GM18499 (cell line): ENCODE measurements around the gene NCBP2.

Source experiments
- ATAC-seq: cut with Tn5 transposase; IDR thresholded peaks from one replicate; pipeline ENCODE4 v1.9.1; 2021; ENCODE audit warnings: moderate number of reproducible peaks; ENCODE audit not compliant: insufficient read depth, unreplicated experiment

Gene NCBP2

DNA sequence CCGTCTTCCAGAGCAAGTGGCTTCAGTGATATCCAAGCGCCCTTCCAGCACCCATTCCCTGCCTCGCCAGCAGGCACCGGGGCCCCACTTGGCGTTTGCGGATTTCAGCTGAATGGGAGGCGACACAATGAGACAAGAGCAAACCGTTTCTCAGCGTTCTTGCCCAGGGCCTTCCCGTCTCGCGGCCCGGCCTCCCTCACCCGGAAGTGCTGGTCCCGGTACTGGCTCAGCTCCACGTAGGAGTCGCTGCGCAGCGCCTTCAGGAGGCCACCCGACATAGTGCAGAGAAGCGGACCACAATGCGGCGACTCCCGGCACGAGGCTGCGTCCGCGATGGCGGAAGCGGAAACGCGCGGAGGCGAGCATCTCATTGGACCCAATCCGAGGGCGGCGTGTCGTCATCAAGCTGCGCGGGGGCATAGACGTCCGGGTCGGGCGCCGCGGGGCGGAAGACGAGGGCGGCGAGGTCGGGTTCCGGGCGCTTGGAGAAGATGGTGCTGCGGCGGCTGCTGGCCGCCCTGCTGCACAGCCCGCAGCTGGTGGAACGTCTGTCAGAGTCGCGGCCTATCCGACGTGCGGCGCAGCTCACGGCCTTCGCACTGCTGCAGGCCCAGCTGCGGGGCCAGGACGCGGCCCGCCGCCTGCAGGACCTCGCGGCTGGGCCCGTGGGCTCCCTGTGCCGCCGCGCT lies at the start of gene NCBP2:
NCBP2 (minus strand) TSS at position 303 of the 689 bp plus-strand sequence; CDS start at position 278, 25 bp downstream.
- peak; percentile 49 for ATAC-seq

DNA sequence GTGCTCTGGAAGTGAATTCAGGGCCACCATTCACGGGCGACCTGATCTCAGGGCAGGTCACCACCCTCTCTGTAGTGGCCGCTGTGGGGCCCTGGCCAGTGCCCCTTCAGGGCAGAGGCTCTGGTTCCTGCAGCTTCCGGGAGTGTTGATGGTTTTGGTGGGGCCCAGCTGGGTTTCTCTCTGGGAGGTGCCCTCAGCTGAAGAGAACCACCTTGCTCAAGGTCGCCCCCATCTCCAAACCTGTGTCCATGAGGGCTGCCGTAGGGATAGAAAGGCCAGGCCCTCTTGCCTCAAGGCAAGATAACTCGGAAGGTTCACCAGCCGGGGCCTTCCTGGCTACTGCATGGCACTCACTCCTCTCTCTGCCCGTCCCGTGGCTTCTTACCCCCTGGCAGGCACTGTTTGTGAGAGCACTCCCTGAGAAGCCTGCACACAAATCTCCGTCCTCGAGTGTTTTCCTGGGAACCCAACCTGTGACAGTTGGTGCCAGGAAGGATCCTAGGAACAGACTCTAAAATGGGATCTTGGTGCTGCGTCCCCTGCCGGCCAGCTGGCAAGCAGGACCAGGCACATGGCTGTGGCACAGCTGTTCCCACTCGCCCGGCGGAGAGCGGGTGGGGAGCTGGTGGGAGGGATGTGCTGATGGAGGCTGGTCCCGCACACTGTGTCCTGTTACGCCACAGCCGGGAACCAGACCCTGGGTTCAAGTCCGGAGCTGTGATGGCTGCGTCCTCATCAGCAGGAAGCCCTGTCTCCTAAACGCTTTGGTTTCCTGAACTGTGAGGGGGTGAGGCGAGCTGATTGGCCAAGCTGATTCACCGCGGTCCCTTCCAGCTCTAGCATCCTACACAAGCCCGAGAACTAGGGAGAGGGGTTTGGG lies 49.5 kb upstream of the NCBP2 start:
- ATAC-seq = no peak

DNA sequence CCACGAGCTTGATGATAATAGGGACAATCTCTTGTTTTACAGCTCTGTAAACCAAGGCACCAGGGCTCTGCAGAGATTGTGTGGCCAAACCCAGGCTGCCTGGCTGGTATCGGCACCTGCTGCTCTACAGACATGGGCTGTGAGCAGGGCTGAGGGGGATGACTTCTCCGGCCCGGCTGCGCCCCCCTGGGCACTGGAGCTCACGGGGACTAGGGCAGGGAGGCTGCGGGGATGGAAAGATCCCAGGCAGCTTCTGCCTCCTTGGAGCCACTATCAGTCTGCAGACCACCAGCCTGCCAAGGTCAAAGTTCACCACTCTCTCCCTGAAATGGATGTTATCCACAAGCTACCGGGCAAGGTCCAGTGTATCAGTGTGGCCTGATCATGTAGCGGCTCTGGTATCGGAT lies 48.3 kb upstream of the NCBP2 start:
- no peak for ATAC-seq

DNA sequence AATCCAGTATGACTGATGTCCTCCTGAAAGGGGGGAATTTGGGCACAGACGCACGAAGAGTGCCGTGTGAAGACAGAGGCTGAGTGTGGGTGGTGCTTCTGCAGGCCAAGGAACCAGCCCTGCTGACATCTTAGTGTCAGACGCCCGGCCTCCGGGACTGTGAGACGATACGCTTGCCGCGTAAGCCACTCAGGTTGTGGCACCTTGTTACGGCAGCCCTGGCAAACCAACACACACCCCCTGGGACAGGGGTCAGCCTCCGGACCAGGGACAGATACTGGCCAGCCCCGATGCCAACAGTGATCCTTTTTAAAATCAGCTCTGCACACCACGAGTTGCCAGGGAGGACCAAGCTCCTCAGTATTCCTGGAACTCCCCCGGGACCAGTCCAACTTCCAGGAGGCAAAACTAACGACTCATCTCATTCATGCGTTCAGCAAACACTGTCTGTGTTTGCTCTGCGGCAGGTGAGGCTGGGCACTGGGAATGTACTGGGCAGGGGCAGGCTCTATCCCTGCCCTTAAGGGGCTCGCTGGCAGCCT lies 47.5 kb upstream of the NCBP2 start:
- ATAC-seq = no peak

DNA sequence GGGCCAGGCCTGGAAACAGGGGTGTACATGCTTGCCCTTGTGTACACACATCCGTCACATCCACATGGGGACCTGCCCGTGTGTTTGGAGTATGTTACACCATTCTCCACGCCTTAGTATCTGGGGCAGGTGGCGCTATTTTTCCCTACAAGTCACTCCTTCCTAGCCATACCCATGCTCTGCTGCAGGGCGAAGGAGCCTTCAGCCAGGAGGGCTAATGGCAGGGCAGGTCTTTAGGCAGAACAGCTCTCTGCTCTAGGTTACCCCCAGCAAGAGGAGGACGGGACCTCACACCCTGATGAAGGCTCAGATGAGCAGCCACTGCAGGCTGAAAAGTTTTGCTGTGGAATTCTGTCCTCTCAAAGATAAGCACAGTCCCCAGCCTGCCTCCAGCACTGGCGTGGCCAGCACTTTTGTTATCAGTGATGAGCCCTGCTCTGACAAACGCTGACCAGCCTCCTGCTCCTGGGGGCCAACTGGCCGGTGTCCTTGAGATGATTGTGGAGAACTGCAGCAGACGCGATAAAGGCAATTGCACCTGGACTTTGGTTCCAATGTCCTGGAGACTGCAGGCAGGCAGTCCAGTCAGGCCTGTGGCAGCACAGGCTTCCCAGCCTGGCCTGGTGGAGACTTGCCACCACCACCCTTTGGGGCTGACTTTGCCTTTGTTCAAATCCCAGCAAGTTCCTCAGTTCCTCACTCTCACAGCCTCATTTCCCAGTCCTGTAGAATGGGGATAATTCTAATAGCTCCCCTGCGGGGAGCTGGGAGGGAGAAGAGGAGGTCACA lies 46.1 kb upstream of the NCBP2 start:
- ATAC-seq = no peak

DNA sequence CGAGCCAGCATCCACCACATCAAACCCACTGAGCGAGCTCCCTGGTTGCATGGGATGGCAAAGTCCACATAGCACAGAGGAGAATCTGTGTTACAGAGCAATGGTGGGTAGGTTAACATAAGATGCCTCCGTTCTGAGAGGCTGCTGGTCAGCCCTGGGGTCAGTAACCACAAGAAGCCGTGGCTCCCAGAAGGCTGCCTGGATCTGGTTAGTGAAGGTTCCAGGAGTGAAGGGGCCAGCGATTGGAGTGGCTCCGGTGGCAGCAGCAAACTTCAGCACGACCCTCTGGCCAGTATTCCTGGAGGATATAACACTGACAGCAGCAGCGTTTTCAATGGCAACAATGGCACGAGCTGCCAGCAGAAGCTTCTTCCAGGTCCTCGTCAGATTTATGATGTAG lies 44.7 kb upstream of the NCBP2 start:
- ATAC-seq = no peak

DNA sequence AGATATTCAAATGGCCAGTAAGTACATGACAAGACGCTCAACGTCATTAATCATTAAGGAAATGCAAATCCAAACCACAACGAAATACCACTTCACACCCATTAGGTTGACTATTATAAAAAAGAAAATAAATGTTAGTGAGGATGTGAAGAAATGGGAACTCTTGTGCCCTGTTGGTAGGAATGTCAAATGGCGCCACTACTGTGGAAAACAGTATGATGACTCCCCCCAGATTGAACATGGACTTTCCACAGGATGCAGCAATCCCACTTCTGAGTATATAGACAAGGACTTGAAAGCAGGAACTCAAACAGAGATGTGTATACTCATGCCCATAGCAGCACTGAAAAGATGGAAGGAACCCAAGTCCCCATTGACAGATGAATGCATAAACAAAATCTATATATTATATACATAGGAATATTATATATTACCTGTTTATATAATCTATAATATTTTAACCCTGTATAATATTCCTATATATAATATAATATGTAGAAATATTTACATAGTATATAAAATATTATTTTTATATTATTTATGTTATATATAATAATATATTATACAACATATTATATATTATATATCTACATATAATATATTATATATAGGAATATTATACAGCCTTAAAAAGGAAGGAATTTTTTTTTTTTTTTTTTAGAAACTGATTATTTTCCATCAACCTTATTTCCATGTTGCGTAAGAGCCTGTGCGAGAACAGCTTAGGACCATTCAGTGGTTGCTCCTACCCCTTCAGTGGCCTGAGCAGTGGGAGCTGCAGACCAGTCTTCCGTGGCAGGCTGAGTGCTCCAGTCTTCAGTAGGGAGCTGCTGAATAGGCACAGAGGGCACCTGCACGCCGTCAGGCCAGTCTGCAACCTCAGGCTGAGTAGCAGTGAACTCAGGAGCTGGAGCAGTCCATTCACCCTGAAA lies 43.9 kb upstream of the NCBP2 start:
- no peak for ATAC-seq

DNA sequence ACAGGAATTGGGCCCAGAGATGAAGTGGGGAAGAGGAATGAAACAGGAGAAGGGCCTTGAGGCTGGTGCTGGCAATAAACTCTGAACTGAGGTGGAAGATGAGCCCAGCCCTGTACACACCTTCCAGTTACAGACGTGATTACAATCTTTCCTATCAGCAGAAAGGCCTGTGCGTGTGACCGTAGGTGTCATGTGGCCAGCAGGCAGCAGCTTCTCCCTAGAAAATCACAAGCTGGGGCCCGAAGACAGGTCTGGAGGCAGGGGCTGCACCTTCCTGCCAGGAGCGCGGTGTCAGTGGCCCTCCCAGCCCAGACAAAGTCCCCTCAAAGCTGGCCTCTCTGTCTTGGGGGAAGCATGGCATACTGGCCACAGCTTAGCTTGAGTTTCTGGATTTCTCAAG lies 43.0 kb upstream of the NCBP2 start:
- ATAC-seq = no peak

DNA sequence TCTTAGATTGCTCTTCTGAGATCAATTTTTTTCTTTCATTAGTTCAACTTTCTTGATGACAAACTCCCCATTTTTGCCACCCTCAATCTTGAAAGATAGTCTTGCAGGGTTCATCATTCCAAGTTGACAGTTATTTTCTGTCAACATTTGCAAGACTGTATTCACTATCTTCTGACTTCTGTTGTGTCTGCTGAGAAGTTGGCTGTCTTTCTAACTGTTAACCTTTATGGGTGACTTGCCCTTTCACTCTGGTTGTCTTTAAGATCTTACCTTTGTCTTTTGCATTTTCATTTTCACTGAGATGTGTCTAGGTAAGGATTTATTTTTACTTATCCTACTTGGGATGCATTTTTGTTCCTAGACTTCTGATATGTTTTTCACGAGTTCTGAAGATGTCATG lies 40.9 kb upstream of the NCBP2 start:
- no peak for ATAC-seq

DNA sequence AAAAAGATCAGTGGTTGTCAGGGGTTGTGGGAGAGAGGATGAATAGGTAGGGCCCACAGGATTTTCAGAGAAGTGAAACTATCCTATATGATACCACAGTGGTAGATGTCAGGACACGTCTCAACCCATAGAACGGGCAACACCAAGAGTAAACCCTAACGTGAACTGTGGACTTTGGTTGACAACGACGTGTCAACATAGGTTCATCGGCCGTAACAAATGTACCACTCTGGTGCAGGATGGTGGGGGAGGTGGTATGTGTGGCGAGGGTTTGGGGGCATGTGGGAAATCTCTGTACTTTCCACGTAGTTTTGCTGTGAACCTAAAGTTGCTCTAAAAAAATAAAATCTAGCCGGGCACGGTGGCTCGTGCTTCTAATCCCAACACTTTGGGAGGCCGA lies 39.3 kb upstream of the NCBP2 start:
- ATAC-seq = no peak

DNA sequence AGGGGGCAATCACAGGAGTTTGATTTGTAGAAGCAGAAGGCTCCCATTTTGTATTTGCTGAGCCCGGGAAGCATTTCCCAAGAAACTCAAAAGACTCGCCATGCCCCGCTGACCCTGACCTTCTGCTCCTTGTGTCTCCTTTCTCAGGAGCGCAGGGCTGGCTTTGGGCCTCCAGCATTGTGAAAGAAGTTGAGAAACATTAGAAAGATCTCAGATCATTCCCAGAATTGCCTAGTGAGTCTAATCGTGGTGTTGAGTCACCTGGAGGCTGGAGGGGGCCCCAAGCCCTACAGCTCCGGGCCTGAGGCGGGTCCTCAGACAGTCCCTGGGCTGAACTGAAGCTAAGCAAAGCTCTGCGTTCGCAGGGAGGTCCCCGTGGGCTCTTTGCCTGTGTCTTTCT lies 37.2 kb upstream of the NCBP2 start:
- no peak for ATAC-seq

DNA sequence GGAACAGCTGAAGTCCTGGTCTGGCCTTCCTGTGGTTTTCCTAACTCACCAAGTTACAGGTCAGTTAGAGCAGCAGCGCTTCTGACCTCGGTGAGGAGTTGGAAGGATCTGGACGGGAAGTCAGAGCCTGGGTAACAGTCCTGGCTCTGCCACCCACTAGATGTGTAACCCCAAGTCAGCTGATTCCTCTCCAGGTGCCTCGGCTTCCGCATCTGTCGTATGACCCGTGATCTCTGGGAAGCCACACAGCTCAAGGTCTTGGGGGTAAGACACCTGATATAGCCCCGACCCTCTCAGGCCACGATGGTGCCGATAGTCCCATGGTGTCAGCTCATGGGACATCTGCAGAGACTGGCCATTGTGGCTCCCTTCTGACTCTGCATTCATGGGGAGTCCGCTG lies 34.6 kb upstream of the NCBP2 start:
- ATAC-seq = no peak

DNA sequence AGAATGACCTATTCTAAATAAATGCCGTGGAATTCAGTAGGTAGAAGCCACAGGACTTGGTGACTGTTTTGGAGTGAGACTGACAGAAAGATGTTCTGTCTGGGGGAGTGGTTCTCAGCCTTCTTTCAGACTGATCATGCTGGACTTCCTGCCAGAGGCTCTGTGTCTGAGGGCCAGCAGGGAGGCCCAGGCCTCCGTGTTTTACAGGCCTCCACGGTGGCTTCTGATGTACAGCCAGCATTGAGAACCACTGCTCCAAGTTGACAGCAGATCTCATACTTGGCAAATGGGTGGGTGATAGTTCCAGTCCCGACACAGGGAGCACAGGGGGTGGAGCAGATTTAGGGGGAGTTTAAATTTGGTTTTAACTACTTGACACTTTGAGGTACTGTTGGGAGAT lies 33.0 kb upstream of the NCBP2 start:
- ATAC-seq = no peak

DNA sequence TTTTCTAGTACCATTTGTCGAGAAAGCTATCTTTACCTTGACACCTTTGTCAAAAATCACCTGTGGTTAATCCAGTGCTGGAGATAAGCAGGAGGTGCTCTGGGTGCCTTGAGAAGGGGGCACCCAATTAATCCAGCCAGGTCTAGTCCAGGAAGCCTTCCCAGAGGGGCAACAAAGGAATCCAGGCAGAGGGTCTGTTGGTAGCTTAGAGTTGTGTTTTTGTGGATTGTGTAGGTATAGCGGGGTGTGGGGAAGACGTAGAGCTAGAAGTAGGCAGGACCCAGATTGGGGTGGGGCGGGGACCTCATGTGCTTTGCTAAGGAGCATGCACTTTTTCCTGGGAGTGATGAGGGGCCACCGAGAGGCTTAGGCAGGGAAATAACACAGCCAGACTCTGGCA lies 32.3 kb upstream of the NCBP2 start:
- ATAC-seq = no peak

DNA sequence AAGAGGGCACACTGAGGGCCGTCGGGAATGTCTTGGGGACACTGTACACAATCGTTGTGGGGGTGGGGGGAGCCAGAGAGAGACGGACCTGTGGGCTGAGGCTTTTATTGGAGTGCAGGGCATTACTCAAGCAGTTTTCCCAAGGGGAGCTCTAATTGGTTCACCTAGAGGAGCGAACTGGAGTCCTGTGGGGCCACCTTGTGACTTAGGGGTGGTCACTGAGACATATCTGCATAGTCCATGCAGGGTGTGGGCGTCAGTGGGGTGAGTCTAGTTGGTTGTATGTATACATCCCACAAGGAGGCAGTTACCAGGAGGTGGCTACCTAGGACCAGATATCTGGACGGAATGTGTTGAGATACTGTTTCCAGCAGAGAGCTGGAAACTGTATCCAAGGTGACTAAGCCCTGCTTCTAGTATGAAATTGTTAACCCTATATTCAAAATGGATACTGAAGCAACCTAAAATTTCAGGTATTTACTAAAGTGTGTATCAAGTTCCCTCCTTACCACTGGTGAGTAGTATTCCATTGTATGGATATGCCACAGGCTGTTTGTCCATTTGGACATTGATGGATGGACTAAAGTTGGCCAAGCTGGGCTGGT lies 28.9 kb upstream of the NCBP2 start:
- no peak for ATAC-seq

DNA sequence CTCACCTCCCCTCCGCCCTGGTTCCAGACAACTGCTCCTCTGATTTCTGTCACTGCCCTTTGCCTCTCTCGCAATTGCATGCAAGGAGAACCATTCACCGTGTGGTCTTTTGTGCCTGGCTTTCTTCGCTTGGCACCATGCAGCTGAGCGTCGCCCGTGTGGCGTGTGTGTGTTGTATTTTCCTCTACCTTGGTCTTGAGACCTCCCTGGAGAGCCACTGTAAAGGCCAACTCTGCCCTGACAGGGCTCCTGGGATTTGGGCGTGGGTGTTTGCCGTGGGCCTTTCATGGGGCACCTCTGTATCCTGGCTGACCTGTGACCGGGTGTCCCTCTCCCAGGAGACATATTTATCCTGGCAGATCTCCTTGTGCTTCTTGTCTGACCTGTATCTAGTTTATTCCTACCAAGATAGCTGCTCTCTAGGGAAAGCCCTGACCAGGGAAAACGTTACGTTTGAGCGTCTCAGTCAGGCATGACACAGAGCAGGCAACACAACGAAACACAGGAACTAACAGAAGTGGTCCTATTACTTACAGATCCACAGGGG lies 28.3 kb upstream of the NCBP2 start:
- ATAC-seq = no peak

DNA sequence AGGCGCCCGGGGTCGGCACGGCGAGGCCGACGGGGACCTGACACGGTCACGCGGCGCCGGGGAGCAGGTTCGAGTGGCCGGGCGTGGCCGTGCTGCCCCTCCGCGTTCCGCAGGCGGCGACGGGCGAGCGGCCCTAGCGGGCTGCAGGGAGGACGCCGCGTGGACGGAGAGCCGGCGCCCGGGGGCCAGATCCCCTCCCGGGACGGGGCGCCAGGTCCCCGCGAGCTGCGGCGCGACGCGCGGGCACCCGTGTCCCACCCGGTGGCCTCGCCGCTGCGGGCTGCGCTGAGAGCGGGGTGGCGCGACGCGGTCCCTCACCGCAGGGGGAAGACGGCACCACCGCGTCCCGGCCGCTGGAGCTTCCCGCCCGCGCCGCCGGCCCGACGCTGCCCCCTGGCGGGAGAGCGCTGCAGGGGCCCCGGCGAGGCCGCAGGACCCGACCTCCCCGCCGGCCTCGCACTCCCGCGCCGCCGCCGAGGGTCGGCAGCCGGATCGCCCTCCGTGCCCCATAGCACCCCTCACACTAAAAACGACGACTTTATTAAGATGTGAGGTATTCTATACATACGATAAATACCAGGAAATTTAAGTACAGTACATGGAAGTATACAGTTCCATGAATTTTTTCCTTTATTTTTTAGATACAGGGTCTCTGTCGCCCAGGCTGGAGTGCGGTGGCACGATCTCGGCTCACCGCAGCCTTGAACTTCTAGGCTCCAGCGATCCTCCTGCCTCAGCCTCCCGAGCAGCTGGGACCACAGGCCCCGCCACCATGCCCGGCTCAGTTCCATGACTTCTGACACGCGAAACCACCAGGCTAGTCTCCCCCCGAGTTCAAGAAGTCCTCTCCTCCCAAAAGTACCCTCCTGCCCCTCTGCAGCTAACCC lies 27.6 kb upstream of the NCBP2 start:
- no peak for ATAC-seq

DNA sequence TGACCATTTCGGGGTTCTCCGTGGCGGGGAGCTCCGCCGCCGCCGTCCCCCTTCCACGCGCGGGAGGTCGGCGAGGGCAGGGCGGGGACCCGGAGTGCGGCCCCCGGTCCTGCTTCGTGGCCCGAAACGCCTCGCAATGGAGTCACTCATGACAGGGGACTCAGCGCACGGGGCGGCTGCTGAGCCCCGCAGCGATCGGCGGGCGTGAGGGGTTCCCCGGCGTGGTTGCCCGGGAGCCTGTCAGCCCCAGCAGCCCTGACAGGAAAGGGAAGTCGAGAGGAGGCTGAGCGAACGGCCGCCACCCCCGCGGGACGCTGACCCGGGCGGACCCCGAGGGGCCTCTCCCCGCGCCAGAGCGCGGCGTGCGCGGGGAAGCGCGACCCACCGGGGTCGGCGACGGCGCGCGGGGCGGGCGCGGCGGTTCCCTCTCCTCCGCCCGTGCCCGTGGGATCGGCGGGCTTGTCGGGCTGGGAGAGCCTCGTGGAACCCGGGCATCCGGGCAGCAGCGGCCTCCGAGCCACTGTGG lies 26.9 kb upstream of the NCBP2 start:
- ATAC-seq = no peak
